ENCODE measurements around the gene ABHD4.
"Not testable (repeated sequence)": the region's sequence is repeated elsewhere in the genome, so short reads cannot be mapped to it uniquely, and the experiment has no call there.

Gene ABHD4

DNA sequence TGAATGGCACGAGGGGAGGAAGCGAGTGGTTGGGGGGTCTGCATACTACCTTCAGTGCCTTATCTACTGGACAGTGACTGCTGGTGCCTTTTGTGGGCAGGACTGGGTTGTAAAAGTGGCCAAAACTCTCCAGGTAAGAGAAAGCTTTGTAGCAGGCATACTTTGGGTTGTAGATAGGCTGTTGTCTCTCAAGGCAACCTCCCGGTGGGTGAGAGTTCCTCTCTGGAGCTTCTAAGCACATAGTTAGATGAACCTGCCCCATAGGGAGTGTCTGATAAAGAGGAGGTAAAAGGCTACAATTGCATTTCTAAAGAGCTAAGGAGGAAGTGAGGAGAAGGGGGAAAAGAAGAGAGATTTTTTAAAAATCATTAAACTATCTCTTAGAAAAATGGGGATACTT lies 4.9 kb upstream of the ABHD4 start:
- no peak for DNase-seq

DNA sequence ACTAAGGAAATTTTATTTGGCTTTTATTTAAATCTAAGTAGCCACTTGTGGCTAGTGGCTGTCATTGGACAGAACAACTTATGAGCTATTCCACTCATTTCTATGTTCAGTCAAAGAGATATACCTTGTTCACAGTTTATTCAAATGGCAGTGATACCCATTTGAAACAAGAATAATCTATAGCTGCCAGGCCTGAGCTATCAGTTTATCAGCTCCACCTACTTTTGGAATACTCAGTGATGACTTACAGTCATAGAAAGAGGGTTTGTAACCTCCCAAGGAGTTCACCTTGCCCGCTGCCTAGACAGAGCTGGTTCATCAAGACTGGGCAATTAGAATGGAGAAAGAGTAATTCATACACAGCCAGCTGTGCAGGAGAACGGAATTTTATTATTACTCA lies 4.5 kb upstream of the ABHD4 start:
- no peak for DNase-seq

DNA sequence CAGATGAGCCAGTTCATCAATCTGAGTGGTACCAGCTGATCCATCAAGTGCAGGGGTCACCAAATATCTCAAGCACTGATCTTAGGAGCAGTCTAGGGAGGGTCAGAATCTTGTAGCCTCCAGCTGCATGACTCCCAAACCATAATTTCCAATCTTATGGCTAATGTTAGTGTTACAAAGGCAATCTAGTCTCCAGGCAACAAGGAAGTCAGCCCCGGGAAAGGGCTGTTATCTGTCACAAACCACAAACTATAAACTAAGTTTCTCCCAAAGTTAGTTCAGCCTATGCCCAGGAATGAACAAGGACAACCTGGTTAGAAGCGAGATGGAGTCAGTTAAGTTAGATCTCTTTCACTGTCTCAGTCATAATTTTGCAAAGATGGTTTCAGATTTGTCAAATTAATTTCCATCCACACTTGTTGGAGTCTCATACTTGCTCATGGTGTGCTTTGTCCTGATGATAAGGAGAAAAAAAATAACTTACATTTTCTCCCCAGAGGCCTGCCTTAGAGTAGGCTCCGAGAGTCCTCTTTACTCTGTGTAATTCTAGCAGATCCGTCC lies 3.9 kb upstream of the ABHD4 start:
- no peak for DNase-seq

DNA sequence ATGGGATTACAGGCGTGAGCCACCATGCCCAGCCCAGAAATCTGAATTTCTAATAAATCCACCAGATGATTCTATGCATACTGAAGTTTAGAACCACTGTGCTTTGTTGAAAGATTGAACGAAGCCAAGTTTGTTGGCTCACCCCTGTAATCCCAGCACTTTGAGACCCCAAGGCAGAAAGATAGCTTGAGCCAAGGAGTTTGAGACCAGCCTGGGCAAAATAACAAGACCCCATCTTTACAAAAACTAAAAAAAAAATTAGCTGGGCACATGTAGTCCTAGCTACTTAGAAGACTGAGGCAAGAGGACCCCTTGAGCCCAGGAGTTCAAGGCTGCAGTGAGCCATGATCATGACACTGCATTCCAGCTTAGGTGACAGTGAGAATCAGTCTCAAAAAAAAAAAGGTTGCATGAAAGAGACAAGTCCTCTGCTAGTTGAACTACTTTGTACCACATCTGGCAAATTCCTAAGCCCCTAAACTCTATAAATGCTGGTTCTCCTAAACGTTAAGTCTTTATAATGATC lies 1.7 kb upstream of the ABHD4 start:
- no peak for DNase-seq

DNA sequence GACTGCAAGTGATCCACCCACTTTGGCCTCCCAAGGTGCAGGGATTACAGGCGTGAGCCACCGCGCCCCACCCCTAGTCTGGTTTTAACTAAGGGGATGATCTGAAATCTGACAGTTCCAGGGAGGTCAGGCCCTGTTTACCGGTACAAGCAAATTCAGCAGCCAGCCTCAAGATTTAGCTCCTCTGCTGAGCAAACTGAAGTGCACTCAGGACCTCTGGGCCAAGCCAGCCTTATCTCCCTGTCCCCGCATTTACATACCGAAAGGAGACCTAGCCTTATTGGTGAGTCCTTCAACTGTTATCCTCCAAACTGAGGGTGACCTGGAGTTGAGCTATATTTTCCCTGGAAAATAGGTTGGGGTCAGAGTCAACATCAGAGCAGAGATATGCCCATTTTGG lies 835 bp upstream of the ABHD4 start:
- DNase-seq: no peak

DNA sequence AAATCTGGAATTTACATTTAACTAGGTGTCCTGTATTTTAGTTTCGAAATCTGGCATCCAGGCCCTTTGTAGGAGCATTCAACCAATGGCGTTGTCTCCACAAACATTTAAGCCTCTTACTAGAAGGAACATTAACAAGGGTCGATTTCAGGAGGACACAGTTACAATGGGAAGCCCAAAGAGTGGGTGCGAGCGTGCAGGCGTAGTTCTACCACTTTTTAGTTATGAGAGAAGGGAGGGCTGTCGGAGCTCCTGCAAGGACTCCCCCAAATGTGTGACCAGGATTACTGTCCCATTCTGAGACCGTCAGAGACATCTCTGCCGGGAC lies 365 bp upstream of the ABHD4 start:
- DNase-seq: no peak

DNA sequence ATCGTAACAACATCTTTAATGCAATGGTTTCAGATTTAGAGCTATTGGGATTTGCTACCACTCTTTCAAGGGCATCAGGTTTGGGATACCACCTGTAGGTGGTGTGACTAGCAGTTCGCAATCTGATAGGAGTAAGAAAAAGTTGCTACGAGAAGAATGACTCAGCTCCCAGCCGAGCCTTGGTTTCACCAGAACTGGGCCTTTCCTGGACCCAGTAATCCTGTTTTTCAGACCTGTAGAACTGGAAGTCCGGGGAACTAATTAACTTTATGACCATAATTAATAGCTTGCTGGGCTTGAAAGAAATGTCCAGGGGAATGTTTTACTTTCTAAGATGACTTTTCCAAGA lies 770 bp downstream of the ABHD4 start:
- peak; percentile 28 to 31 for DNase-seq

DNA sequence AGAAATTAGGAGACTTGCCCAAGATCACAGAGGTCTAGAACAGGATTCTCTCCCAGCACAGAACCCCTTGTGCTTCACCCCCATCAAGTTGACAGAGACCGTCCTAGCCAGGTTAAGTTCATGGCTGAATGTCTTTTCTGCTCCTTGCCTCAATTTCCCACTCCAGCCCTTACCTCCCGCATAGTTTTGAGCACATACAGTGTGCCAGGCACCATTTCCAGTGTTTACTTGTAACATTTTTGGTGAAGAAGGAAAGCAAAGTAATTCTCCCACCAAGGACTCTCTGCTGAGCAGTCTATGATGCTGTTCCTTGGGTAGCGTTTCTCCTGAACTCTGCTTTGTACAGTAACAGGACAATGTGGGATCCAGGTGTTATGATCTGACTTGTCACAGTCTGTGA lies 1.2 kb downstream of the ABHD4 start:
- DNase-seq: no peak

DNA sequence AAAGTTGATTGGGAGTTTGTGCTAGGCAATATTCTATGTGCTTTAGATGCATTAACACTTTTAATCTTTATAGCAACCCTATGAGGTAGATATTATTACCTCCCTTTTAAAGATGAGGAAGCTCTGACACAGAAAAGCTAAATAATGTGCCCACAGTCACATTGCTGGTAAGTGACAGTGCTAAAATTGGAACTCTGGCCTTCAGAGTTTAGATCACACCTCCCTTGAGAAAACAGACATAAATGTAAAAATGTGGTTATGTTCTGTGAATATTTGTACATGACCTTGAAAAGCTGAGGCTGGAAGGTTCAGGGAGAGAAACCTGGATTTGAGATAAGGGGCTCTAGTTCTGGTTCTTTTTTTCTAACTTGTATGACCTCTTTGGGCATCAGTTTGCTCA lies 1.9 kb downstream of the ABHD4 start:
- DNase-seq: no peak

DNA sequence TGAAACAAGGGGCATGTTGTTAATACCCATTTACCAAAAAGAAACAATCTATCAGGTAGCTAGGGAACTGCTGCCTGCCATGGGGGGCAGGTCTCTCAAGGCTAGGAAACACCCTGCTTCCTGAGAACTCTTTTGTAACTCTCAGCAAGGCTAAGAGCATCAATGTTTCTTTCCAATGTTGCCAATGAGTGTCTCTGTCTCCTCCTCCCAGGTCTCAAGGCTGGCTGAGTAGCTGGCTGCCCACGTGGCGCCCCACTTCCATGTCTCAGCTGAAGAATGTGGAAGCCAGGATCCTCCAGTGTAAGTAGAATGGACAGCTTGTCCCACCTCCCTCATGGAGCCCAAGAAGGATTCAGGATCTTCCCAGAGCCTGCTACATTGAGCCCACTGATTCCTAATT lies 3.4 kb downstream of the ABHD4 start:
- no peak for DNase-seq

DNA sequence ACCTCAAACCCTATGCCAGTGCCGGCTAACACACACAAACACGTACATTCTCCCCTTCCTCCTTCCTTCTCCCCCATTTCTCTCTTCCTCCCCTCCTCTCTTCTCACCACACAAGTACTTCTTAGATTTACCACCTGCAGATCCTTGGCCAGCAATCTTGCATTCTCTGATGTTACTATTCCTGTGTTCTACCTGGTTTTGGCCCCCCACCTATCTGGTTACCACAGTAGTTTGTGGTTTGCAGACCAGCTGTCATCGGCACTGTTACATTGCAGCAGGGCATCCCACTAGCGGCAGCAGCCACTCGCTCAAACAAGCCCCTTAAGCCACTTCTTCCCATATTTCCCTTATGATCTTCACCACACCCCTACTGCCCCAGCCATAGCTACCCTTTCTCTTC lies 3.9 kb downstream of the ABHD4 start:
- DNase-seq: no peak

DNA sequence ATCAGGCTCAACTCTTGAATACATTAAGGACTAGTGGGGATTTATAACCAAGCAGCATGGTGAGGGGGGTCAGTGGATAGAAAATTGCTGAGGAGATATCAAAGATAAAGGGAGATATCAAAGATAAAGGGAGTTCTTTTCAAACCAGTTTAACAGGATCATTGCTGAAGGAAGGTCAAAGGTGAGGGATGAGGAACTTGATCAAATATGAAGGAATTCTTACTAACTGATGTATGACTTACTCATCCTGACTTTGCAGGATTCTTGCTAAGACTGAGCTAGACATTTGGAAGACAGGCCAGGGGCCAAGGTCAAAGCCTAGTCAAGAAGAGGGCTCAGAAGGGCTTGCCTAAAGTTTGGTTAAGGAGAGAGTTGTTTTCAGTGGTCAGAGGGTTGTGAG lies 4.8 kb downstream of the ABHD4 start:
- DNase-seq: no peak

DNA sequence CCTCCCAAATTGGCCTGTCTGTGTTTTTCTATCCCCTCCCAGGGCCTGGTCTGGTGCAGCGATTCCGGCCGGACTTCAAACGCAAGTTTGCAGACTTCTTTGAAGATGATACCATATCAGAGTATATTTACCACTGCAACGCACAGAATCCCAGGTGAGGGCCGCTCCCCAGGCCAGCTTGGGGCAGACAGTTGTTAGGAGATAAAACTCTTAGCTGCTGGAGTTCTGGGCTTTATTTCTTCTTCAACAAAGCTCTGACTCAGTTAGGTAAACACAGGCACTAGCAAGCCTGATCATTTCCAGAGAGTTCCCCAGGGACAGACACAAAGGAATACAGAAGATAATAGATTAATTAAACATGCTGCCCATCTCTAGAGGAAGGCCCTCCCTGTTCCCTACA lies 8.3 kb downstream of the ABHD4 start:
- DNase-seq: no peak

DNA sequence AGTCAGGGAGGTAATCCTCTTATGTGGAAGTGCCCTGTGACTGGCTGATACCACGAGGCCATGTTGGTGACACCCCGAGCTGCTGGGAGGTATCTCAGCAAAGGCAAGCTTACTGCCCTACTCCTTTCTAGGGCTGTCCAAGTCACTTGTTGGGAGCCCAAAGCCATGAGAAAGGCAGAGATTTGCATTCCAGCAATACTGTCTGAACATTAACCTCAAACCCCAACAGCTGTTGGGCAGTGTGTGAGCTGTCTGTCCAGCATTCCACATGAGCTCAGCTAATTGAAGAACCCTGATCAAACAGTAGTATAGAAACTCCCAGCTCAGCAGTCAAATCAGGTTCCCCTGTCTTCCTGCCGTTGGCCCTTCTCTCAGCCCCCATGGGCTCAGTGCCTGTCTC lies 9.2 kb downstream of the ABHD4 start:
- DNase-seq: no peak

DNA sequence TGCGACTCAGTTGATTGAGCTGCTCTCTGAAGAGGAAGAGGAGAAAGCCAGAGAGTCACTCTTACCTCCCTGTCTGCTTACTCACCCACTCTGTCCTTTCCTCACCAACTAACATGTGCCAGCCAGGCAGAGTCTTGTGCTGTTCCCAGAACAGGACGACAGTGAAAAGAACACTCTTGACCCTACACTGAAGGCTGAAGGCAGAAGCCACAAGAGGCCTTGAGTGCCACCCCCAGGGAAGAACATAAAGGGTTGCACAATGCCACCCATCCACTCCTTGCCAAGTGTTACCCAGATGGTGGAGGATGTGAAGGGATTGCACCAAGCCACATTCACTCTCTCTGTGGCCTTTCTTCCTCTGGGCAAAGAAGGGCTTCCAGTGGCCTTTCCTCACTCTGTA lies 12.8 kb downstream of the ABHD4 start:
- DNase-seq: no peak

DNA sequence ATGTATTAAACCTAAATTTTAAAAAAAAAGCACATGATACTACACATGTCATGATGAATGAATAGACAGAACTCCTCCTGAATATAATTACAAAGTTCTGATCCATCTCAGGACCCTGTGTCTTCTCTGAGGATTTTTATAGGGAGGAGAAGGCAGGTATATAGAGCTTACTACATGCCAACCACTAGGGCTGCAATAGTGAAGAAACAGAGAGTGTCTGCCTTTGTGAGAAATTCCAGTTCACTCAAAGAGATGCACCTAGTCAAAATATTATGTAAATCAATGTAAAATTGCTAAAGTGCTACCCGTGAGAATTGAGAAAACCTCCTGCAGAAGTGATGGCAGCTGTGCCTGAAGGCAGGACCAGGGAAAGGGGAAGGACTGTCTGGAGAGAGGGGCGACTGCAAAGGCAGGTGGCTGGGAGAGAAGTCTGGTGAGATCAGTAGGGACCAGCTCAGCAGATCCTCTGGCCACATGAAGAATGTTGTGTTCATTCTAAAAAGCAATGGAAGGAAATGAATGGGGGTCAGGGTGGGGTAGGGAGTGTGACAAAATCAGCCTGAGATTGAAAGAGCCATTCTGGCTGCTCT lies 15.1 kb downstream of the ABHD4 start:
- DNase-seq: no peak

DNA sequence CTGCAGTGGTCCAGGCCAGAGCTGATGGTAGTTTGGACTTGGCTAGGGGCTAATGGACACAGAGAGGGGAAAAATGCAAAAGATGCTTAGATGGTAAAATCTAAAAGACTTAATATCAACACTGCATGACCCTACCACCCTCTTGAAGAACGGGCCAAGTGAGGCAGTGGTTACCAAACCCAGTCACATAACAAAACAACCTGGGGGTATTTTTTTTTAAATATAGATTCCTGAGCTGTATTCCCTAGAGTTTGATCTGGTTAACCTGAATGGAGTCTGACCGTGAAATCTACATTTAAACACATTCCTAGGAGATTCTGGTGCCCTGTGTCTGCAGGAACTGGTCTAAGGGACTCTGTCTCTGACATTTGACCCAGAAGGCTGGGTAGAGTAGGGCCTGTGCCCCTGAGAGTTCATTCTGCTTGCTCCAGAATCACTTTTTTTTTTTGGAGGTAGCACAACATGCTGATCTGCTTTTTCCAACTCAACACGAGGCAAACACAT lies 15.7 kb downstream of the ABHD4 start:
- DNase-seq: no peak

DNA sequence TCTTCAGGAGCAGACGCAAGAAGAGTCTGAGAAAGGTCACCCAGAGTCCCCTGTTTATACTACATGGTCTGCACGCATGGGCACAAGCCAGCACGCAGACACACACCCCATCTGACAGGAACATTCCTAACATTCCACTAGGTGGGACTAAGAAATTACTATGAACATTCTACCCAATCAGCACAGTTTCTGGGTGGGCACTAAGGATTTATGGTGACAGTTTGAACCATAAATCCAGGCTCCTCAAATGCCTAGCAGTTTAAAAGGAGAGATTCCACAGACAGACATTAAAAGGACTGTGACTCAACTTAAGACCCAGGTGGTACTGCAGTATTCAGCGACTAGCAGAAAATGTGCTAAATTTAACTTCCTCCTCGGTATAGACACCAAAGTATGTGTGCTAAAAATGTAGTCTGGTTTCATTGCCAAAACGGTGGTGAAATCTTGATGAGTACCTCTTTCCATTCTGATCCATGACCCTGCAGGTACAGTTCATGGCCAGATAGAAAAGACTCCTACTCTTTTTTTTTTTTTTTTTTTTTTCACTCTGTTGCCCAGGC lies 16.2 kb downstream of the ABHD4 start:
- DNase-seq: no peak

DNA sequence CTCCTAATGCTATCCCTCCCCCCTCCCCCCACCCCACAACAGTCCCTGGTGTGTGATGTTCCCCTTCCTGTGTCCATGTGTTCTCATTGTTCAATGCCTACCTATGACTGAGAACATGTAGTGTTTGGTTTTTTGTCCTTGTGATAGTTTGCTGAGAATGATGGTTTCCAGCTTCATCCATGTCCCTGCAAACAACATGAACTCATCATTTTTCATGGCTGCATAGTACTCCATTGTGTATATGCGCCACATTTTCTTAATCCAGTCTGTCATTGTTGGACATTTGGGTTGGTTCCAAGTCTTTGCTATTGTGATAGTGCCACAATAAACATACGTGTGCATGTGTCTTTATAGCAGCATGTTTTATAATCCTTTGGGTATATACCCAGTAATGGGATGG lies 17.7 kb downstream of the ABHD4 start:
- DNase-seq: not testable (repeated sequence)

DNA sequence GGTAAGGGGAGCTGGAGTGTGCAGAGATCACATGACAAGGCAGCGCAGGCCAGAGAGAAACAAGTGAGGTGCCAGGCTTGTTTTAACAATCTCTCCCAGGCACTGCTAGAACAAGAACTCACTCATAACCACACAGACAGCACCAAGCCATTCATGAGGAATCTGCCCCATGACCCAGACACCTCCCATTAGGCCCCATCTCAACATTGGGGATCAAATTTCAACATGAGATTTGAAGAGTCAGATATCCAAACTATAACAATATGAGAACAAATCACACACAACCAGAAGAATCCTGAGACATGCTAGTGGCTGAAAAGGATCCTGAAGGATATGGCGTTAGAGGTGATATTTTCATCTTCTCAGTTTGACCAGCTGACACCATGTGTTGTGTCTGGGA lies 24.2 kb downstream of the ABHD4 start:
- DNase-seq: no peak

DNA sequence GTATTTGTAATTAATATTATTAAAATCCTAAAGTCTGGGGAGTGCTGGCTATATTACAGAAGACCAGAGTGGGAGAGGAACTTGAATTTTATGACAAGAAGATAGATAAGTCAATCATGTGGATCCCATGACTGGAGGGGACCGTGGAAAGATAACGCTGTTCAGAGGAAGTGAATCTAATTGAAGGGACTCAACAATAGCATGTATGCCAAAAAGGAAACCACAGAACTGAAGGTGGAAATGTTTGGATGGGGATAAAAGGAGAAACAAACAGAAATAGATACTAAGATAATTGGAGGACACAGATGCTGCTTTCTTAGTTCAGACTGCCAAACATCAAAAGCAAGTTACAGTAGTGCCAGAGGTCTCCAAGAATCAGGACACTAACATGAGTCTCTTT lies 24.9 kb downstream of the ABHD4 start:
- DNase-seq: no peak

DNA sequence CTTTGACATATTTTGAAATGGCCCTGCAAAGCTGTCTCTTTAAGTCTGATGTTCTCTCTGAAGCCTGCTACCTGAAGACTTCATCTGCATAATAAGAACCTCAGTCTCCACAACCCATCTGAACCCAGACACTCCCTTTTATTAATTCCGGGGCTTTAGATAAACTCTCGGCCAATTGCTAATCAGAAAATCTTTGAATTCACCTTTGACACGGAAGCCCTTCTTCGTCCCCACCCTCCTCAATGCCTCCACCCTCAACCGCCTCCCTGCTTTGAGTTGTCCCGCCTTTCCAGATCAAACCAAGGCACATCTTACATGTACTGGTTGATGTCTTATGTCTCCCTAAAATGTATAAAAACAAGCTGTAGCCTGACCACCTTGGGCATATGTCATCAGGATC lies 28.5 kb downstream of the ABHD4 start:
- no peak for DNase-seq

DNA sequence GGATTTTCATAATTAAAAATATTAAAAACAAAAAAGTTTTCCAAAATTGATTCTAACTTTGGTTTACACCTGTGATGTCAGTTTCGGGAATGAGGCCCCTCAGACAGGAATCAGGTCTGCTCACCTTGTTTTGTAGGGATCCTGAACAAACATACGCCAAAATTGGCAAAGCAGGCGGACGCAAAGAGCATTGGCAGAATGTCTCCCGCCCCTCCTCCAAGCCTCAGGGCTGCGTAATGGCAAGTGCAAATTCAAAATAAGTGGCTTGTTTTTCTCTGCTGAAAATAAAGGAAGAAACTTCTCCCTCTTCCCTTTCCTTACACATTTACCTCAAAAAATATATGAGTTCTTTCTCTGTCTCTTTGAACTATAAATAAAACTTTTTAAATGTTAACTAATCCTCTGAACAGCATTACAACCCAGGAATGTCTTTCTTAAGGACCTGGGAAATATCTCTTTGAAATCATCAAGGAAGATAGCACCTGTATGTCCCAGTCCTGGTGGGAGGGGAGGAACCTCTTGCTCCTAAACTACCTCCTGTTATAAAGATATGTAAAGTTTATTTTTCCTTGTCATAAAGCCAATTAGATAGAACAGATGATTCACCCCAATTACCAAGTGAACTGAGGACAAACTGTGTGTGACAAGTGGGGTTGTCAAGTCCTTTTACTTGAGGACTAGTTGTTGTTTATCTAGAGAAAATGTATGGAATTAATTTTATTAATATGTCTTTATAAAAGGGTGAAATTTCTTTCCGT lies 29.6 kb downstream of the ABHD4 start:
- no peak for DNase-seq

DNA sequence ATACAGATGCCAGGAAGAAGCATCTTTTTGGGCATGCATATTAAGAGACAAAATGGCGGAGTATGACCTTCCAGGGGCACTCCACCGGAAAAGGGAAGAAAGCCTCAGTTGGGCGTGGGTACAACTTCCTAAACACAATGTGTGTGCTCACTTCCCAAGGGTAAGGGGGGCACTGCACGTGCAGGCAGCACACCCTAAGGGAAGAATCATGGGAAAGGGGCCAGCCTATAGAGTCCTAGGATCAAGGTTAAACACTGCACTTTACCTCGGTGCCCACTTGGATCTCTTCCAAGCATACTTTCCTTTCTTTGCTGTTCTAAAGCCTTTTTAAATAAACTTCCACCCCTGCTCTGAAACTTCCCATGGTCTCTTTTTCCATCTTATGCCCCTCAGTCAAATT lies 31.3 kb downstream of the ABHD4 start:
- no peak for DNase-seq

Measured in CD4-positive, alpha-beta T cell treated with Interleukin-4 for 1 hour (primary cell).